SU-DHL-6 (cell line): ENCODE results near the gene ZNF205.

Experiments used
- H2AFZ ChIP-seq: fragments of 200-600 bp; sonication (generic); 2 replicates; pipeline ENCODE4 v1.6.1; 2014; ENCODE audit warnings: low read depth, mild to moderate bottlenecking, moderate library complexity, mixed read lengths, antibody characterized with exemption, low read length; ENCODE audit not compliant: severe bottlenecking
- H3F3A ChIP-seq: fragments of 200-600 bp; shearing (Covaris generic); 2 replicates; pipeline ENCODE4 v1.6.0; 2016; ENCODE audit warnings: antibody characterized with exemption, mild to moderate bottlenecking; ENCODE audit not compliant: insufficient read depth
- H3K27ac ChIP-seq: fragments of 200-600 bp; sonication (generic); 2 replicates; pipeline ENCODE4 v1.5.1; 2016; ENCODE audit warnings: low read depth, mild to moderate bottlenecking, low read length, moderate library complexity, mixed read lengths
- H3K27me3 ChIP-seq: fragments of 200-600 bp; sonication (generic), shearing (Covaris generic); 2 replicates; pipeline ENCODE4 v1.6.0; 2014; ENCODE audit warnings: mild to moderate bottlenecking, low read length
- H3K36me3 ChIP-seq: fragments of 200-600 bp; sonication (generic); 2 replicates; pipeline ENCODE4 v1.6.1; 2014; ENCODE audit warnings: mild to moderate bottlenecking, low read length, mixed read lengths
- H3K4me2 ChIP-seq: fragments of 300-600, 200-600 bp; shearing (Covaris generic), sonication (generic); 2 replicates; pipeline ENCODE4 v1.6.0; 2014; ENCODE audit warnings: low read length, low read depth, mild to moderate bottlenecking; ENCODE audit not compliant: poor library complexity, severe bottlenecking
- H3K4me3 ChIP-seq: fragments of 200-600 bp; sonication (generic); 2 replicates; pipeline ENCODE4 v1.5.1; 2014; ENCODE audit warnings: antibody characterized with exemption, low read length, mild to moderate bottlenecking, mixed read lengths; ENCODE audit not compliant: insufficient read depth, poor library complexity, severe bottlenecking
- H3K79me2 ChIP-seq: fragments of 200-600 bp; sonication (generic); 2 replicates; pipeline ENCODE4 v1.6.1; 2014; ENCODE audit warnings: mild to moderate bottlenecking, low read length, moderate library complexity; ENCODE audit not compliant: insufficient read depth
- H3K9ac ChIP-seq: fragments of 200-600 bp; sonication (generic); 2 replicates; pipeline ENCODE4 v1.7.0; 2014; ENCODE audit warnings: mild to moderate bottlenecking, low read length
- H3K9me2 ChIP-seq: fragments of 200-600 bp; sonication (generic); replicated peaks from 2 replicates; pipeline ENCODE4 v1.6.1; 2014; ENCODE audit warnings: low read length; ENCODE audit not compliant: insufficient read depth
- H3K9me3 ChIP-seq: fragments of 200-600 bp; sonication (generic); 2 replicates; pipeline ENCODE4 v1.6.1; 2014; ENCODE audit warnings: low read length, mixed read lengths; ENCODE audit not compliant: insufficient read depth
- H4K20me1 ChIP-seq: fragments of 200-600 bp; sonication (generic); 2 replicates; pipeline ENCODE4 v1.6.1; 2014; ENCODE audit warnings: low read depth, mild to moderate bottlenecking, antibody characterized with exemption, low read length, moderate library complexity, mixed read lengths
- EZH2phosphoT487 ChIP-seq: fragments of 200-600 bp; sonication (generic), shearing (Covaris generic); conservative IDR thresholded peaks from 2 replicates; pipeline ENCODE4 v1.6.1; 2018; ENCODE audit warnings: mild to moderate bottlenecking, antibody characterized with exemption, low read length, moderate library complexity, mixed read lengths
- TF ChIP-seq, protein P1 (sequence below): fragments of 200-600 bp; sonication (generic); IDR thresholded peaks from one replicate; pipeline ENCODE4 v1.5.1; 2017; ENCODE audit warnings: antibody characterized with exemption, mild to moderate bottlenecking, low read length, moderate library complexity; ENCODE audit not compliant: insufficient read depth, poor library complexity, severe bottlenecking

The ZNF205 gene

DNA sequence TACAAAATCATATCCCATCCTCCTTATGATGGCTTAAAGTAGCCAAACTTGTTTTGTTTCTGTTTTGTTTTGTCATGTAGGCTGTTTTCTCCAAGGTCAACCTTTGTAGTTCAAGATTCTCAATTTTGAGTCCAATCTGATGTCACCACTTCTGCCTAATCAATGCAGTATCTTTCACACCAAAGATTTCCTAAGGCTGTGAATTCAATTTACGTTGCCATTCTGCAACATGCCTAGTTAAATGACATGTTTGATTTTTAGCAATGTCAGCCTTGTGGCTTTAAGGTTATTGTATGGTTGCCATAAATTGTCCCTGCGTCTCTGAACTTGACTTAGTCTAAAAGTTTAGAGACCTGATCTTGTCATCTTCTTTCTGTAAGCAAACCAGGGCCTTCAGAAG, 42.8 kb downstream of the ZNF205 start:
- Histone ChIP-seq H3K9ac (no peak overlapping the region), H3K9me2 (no peaks in the 10 kb centered on the region), H3K9me3 (no peaks in the 10 kb centered on the region), H3K27ac (no peak overlapping the region), H3K79me2 (no peaks in the 10 kb centered on the region), H3K27me3 (no peaks in the 10 kb centered on the region), H3K4me3 (no peak overlapping the region), H3K36me3 (no peaks in the 10 kb centered on the region), H2AFZ (no peak overlapping the region), H3K4me2 (no peak overlapping the region), H3F3A (peaks cover 12% of the 10 kb centered on the region; the same call in 1 of the 2 replicates), H4K20me1 (no peaks in the 10 kb centered on the region)
- TF ChIP-seq, protein P1, sequence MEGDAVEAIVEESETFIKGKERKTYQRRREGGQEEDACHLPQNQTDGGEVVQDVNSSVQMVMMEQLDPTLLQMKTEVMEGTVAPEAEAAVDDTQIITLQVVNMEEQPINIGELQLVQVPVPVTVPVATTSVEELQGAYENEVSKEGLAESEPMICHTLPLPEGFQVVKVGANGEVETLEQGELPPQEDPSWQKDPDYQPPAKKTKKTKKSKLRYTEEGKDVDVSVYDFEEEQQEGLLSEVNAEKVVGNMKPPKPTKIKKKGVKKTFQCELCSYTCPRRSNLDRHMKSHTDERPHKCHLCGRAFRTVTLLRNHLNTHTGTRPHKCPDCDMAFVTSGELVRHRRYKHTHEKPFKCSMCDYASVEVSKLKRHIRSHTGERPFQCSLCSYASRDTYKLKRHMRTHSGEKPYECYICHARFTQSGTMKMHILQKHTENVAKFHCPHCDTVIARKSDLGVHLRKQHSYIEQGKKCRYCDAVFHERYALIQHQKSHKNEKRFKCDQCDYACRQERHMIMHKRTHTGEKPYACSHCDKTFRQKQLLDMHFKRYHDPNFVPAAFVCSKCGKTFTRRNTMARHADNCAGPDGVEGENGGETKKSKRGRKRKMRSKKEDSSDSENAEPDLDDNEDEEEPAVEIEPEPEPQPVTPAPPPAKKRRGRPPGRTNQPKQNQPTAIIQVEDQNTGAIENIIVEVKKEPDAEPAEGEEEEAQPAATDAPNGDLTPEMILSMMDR, result no peak
- no peak for TF ChIP-seq EZH2phosphoT487

GRCh38 chr16:3155972-3156371, 43.6 kb downstream of the ZNF205 start:
- H3K27ac ChIP-seq, result no peak overlapping the region
- TF ChIP-seq, protein P1, result no peak
- TF ChIP-seq EZH2phosphoT487, result no peak
- no peak overlapping the region for H3K4me3 ChIP-seq
- H3K9me2 ChIP-seq, result no peaks in the 10 kb centered on the region
- no peak overlapping the region for H3K9ac ChIP-seq
- 0 out of 2 replicates have a peak, but pooled peaks cover 9% of the 10 kb centered on the region for H3F3A ChIP-seq
- no peaks in the 10 kb centered on the region for H3K27me3 ChIP-seq
- H3K9me3 ChIP-seq, result no peaks in the 10 kb centered on the region
- no peaks in the 10 kb centered on the region for H3K79me2 ChIP-seq
- no peaks in the 10 kb centered on the region for H4K20me1 ChIP-seq
- no peaks in the 10 kb centered on the region for H3K36me3 ChIP-seq
- H2AFZ ChIP-seq, result no peak overlapping the region
- no peak overlapping the region for H3K4me2 ChIP-seq

DNA sequence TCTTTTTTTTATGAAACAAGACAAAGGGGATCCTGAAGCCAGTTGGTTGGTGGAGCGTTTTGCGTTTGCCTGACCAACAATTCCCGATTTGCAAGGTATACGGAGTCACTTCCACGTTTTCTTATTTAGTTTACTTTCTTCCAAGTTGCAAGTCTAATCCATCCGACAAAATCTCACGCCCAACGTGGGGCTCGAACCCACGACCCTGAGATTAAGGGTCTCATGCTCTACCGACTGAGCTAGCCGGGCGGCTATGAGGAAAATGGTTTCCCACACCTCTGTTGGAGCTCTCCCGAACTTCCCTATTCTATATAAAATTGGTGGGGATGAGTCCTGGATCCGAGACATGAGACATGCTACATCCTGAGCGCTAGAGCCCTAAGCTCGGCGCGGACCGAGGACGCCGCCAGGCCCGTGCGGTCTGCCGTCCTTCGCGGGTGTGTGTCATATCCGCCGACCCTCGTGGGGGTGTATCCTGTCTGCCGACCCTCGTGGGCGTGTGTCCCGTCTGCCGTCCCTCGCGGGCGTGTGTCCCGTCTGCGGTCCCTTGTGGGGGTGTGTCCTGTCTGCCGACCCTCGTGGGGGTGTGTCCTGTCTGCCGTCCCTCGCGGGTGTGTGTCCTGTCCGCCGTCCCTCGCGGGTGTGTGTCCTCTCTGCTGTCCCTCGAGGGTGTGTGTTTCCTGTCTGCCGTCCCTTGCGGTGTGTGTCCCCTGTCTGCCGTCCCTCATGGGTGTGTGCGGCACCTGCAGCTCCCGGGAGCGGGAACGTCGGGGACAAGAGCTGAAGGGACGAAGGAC, 45.0 kb downstream of the ZNF205 start:
- no peaks in the 10 kb centered on the region for H3K9me3 ChIP-seq
- no peak overlapping the region for H3K9ac ChIP-seq
- no peak overlapping the region for H3K4me3 ChIP-seq
- no peak overlapping the region for H3K4me2 ChIP-seq
- no peak overlapping the region for H2AFZ ChIP-seq
- no peaks in the 10 kb centered on the region for H3K9me2 ChIP-seq
- H3K79me2 ChIP-seq, result no peaks in the 10 kb centered on the region
- H3F3A ChIP-seq, result 0 out of 2 replicates have a peak, but pooled peaks cover 4% of the 10 kb centered on the region
- no peak for TF ChIP-seq EZH2phosphoT487
- TF ChIP-seq, protein P1, result no peak
- H3K27ac ChIP-seq, result no peak overlapping the region
- no peaks in the 10 kb centered on the region for H3K27me3 ChIP-seq
- H3K36me3 ChIP-seq, result no peaks in the 10 kb centered on the region
- no peaks in the 10 kb centered on the region for H4K20me1 ChIP-seq
